Colonic mucosa (tissue), 4 donors: Measurements from ENCODE around the gene CTSW. TPM values are rescaled to one million over a fixed set of nuclear protein-coding genes. Genes with fewer than 3 reads are reported as not detected.

Experiments used
- DNase-seq: peaks from one replicate; pipeline ENCODE4 v3.0.0-alpha.2; 2020
- H3K27ac ChIP-seq: fragments of 200-600 bp; one replicate; pipeline ENCODE4 v1.8.0; 2021
- H3K27me3 ChIP-seq: fragments of 200-600 bp; one replicate; pipeline ENCODE4 v1.8.0; 2021
- H3K36me3 ChIP-seq: fragments of 200-600 bp; one replicate; pipeline ENCODE4 v1.8.0; 2021
- H3K4me1 ChIP-seq: fragments of 200-600 bp; one replicate; pipeline ENCODE4 v1.8.0; 2021; ENCODE audit warnings: mild to moderate bottlenecking
- H3K4me3 ChIP-seq: fragments of 200-600 bp; one replicate; pipeline ENCODE4 v1.8.0; 2021
- H3K9ac ChIP-seq, 2 donors: one replicate each; pipeline ENCODE4 v1.7.0; 2013; ENCODE audit warnings: control low read depth in 2 of 2, low read depth in 2 of 2, low read length in 2 of 2
- H3K9me3 ChIP-seq: fragments of 200-600 bp; one replicate; pipeline ENCODE4 v1.8.0; 2021
- CTCF ChIP-seq: fragments of 200-600 bp; IDR thresholded peaks from one replicate; pipeline ENCODE4 v1.8.0; 2022; ENCODE audit warnings: antibody characterized with exemption, mild to moderate bottlenecking
- intact Hi-C: fragments of 100-400 bp; cut with DNase I; formaldehyde crosslinking; loops from one replicate; pipeline ENCODE4 v1.14.1; 2022
- total RNA-seq, 2 donors: library from RNA; stranded (reverse); fragmentation: NEBNext Ultra II Directional in 1 of 2; extraction: Animal tissue kit (Norgen Biotek cat#: 25700) in 1 of 2; gene quantifications; one replicate each; pipeline ENCODE4 v1.2.1, GENCODE V29; 2021
- donor health status: healthy.
- donor health status: DM: no; HTN: no; CAD: no.
- donor health status: DM: no; HTN: no; CAD: no.

Gene CTSW
- total RNA-seq, 2 donors from 2014 or later = 1.2 TPM

GRCh38 chr11:65870307-65870658 is 9.4 kb upstream of the CTSW start:
- no peak for TF ChIP-seq CTCF
- no peak overlapping the region for H3K27ac ChIP-seq
- no peaks in the 10 kb centered on the region for H3K4me1 ChIP-seq
- intact Hi-C loops = no loop called here
- no peaks in the 10 kb centered on the region for H3K9me3 ChIP-seq
- no peak overlapping the region for H3K4me3 ChIP-seq
- no peaks in the 10 kb centered on the region for H3K36me3 ChIP-seq
- peak overlapping the region in 1 of 2 donors; percentile 19 for H3K9ac ChIP-seq
- DNase-seq = no peak
- H3K27me3 ChIP-seq = no peaks in the 10 kb centered on the region

DNA sequence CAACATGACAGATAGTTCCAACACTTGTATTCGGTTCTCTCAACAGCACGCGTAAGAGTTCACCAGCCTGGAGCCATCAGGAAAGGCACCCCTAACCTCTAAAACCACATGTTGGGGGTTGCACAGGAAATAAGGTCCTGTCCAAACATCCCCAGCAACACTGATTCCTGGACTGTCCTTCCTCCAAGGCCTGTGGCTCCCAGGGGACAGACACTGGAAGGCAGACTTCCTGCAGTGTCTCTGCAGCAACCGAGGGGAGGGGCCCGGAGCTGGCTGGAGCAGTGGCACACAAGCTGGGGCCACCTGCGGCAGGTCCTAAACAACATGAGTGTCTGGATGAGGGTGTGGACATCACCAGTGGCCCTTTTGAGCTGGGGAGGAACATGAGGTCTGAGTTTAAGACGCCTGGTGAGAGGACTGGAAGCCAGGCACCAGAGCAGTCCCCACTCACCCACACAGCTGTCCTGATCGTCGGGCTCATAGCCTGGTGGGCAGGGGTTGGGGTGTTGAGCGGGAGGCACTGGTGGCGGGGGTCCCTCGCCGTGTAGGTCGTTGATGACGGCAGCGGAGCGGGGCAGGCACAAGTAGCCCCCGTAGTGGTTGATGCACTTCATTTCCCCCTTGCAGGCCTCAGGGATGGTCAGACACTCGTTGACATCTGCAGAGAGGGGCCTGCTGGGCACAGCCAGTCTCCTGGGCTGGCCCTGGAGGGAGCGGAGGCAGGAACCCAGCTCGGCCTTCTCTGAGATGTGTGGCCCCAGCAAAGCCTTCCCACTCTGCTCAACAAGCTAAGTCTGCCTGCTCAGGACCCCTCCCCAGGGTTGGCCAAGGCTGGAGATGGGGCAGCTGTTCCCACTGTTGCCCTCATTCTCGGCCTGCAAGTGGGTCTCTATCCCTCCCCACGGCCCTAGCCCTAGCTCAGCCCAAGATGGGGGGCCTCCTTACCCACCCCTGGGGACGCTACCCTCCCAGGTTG is 8.6 kb upstream of the CTSW start:
- no peak for DNase-seq
- Histone ChIP-seq H3K4me3 (no peak overlapping the region), H3K9ac (peak overlapping the region; percentile 18 to 65), H3K9me3 (no peaks in the 10 kb centered on the region), H3K27ac (peak overlapping the region; percentile 67), H3K27me3 (no peaks in the 10 kb centered on the region), H3K36me3 (no peaks in the 10 kb centered on the region), H3K4me1 (no peaks in the 10 kb centered on the region)
- intact Hi-C loops = no loop called here
- no peak for TF ChIP-seq CTCF

DNA sequence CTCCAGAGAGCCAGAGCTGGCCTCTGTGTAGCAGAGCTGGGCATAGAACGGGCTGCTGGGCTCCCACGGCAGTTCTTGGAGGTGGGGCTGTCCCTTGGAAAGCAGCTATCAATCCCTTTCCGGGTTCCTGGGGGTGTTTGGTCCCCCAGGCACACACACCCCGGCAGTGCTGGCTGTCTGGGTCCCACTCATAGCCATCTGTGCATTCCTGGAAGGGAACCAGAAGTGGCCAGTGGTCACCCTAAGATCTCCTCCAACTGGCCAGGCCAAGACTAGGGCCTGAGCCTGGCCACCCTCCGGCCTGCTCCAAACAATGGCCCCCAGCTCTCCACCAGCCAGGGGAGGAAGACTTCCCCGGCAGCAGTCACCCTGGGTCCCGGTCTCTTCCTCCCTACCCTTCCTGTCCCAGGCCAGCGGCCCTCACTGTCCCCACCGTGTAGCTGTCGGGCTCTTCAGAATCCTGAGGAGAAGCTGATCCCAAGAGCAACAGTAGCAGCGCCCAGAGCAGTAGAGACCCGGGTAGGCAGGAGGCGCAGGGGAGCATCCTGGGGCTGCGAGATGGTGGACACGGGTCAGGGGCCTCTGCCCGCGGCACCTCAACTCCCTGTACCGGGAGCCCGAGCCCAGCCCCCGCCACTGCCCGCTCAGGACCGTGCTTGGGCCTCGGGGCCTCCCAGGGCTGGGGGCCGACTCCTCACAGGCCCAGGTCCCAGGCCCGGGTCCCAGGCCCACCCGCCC is 7.7 kb upstream of the CTSW start:
- no peaks in the 10 kb centered on the region for H3K4me1 ChIP-seq
- no peak for DNase-seq
- no peaks in the 10 kb centered on the region for H3K36me3 ChIP-seq
- H3K9me3 ChIP-seq = no peaks in the 10 kb centered on the region
- H3K27me3 ChIP-seq = no peaks in the 10 kb centered on the region
- no peak for TF ChIP-seq CTCF
- peak overlapping the region; percentile 67 for H3K27ac ChIP-seq
- H3K4me3 ChIP-seq = peak overlapping the region; percentile 33
- intact Hi-C loops = no loop called here
- peak overlapping the region; percentile 65 to 75 for H3K9ac ChIP-seq

- Histone ChIP-seq H3K4me3 (peak within 1 kb of the TSS; percentile 33), H3K27me3 (no peaks in the 10 kb centered on the region), H3K9ac (peak within 1 kb of the TSS; percentile 75 to 88), H3K4me1 (no peaks in the 10 kb centered on the region), H3K27ac (peak within 1 kb of the TSS; percentile 67), H3K9me3 (no peaks in the 10 kb centered on the region), H3K36me3 (no peaks in the 10 kb centered on the region)
- no peak for DNase-seq
- TF ChIP-seq CTCF = no peak
- intact Hi-C loops = no loop called here
Measured at GRCh38 chr11:65872586-65873317, 6.9 kb upstream of the CTSW start, which contains the start of gene EFEMP2. Gene EFEMP2, minus strand, starts transcription at chr11:65872800. Its CDS starts 446 bp downstream, at chr11:65872354.
